A673 (cell line): ENCODE results near the gene LRTM2. TPM values are rescaled to one million over a fixed set of nuclear protein-coding genes. Genes with fewer than 3 reads are reported as not detected.

Source experiments
- BruUV-seq: library from RNA; stranded (reverse); fragments of 400-500 nt; replicated peaks from 2 replicates; lab custom pipeline; 2021; lab: Mats Ljungman, UMichigan
- CTCF ChIA-PET: fragments of 300-600 bp; sonication (Branson Sonifier 250); formaldehyde crosslinking; loops from one replicate; lab custom pipeline; 2022; ENCODE audit warnings: antibody characterized with exemption; lab: Charles Lee
- POLR2A ChIA-PET: fragments of 300-600 bp; sonication (Branson Sonifier 250); formaldehyde crosslinking; loops from one replicate; lab custom pipeline; 2022; ENCODE audit warnings: antibody characterized with exemption; ENCODE audit not compliant: low non-redundant PET; lab: Charles Lee
- DNase-seq: peaks from one replicate; pipeline ENCODE4 v3.0.0-alpha.2; 2015; ENCODE audit warnings: low spot score
- H3K27ac ChIP-seq: fragments of 200-600 bp; sonication (generic); 2 replicates; pipeline ENCODE4 v1.5.1; 2016; ENCODE audit warnings: mixed run types, low read depth, mild to moderate bottlenecking, mixed read lengths, antibody characterized with exemption, low read length; ENCODE audit not compliant: poor library complexity, severe bottlenecking
- H3K27me3 ChIP-seq: fragments of 200-600 bp; sonication (generic); replicated peaks from 2 replicates; pipeline ENCODE4 v1.6.1; 2017; ENCODE audit warnings: mixed run types, low read depth, mild to moderate bottlenecking, mixed read lengths, antibody characterized with exemption, low read length; ENCODE audit not compliant: insufficient read depth, poor library complexity
- H3K36me3 ChIP-seq: fragments of 200-600 bp; sonication (generic); 2 replicates; pipeline ENCODE4 v1.6.1; 2016; ENCODE audit warnings: mixed run types, mild to moderate bottlenecking, mixed read lengths, antibody characterized with exemption, low read length; ENCODE audit not compliant: insufficient read depth, poor library complexity, severe bottlenecking
- H3K4me1 ChIP-seq: fragments of 200-600 bp; sonication (generic); 2 replicates; pipeline ENCODE4 v1.6.1; 2017; ENCODE audit warnings: mixed run types, mild to moderate bottlenecking, mixed read lengths, antibody characterized with exemption, low read length; ENCODE audit not compliant: insufficient read depth, poor library complexity, severe bottlenecking
- H3K4me3 ChIP-seq: fragments of 200-600 bp; sonication (generic); 2 replicates; pipeline ENCODE4 v1.5.1; 2016; ENCODE audit warnings: low read depth, mixed run types, mild to moderate bottlenecking, mixed read lengths, low read length; ENCODE audit not compliant: poor library complexity, severe bottlenecking
- H3K9me3 ChIP-seq: fragments of 200-600 bp; sonication (generic); 2 replicates; pipeline ENCODE4 v1.6.1; 2016; ENCODE audit warnings: mixed run types, low read depth, mild to moderate bottlenecking, mixed read lengths, antibody characterized with exemption, low read length; ENCODE audit not compliant: poor library complexity, severe bottlenecking
- EZH2 ChIP-seq: fragments of 200-600 bp; sonication (generic); IDR thresholded peaks from 2 replicates; pipeline ENCODE4 v1.6.1; 2017; ENCODE audit warnings: borderline replicate concordance, low read depth, mild to moderate bottlenecking, mixed read lengths, antibody characterized with exemption, low read length; ENCODE audit not compliant: poor library complexity, severe bottlenecking
- intact Hi-C: fragments of 100-400 bp; cut with micrococcal nuclease; formaldehyde crosslinking; loops from one replicate; pipeline ENCODE4 v1.10.0; 2022; ENCODE audit not compliant: unreplicated experiment
- total RNA-seq: library from RNA; stranded (reverse); gene quantifications from 2 replicates; pipeline ENCODE4 v1.2.3, GENCODE V29; 2021
- TF ChIP-seq, protein P1 (sequence below): fragments of 300-800, 200-600 bp; sonication (generic); conservative IDR thresholded peaks from 2 replicates; pipeline ENCODE4 v1.5.1; 2017; ENCODE audit warnings: low read depth, mild to moderate bottlenecking, antibody characterized with exemption, low read length, moderate library complexity, mixed read lengths

The LRTM2 gene
- total RNA-seq, 1 experiment from 2014 or later: not detected

DNA sequence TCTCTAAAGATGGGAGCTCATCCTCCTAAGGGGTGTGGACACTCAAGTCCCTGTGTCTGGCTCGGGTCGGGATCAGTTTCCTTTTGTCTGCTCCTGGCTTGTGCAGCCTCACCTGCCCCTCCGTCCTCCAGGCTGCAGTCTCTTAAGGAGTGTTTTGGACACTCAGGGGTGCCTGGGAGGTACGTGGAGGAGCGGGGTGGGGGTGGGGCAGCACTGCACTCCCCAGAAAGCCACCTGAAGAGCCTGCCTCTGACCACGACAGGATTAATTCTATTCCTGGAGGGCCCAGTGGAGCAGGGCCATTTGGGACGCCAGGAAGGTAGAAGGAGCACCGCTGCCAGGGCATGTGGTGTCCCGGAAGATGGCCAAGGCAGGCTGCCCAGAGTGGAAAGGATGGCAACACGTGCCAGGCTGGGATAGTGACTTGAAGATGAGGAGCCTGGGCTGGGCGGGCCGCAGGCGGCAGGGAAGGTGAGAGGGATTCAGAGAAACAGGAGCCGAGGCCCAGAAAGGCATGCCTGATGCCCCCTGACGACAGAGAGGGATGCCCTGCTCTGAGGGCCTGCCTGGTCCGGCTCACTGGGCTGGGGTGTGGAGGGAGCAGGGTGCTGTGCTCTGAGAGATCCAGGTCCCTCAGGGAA lies 14.8 kb upstream of the LRTM2 start:
- no peak for DNase-seq
- CTCF ChIA-PET: no interaction called here
- Histone ChIP-seq H3K4me1 (no peaks in the 10 kb centered on the region), H3K36me3 (no peaks in the 10 kb centered on the region), H3K4me3 (no peak overlapping the region), H3K9me3 (no peaks in the 10 kb centered on the region), H3K27ac (no peak overlapping the region), H3K27me3 (no peaks in the 10 kb centered on the region)
- POLR2A ChIA-PET: no interaction called here
- TF ChIP-seq, protein P1, sequence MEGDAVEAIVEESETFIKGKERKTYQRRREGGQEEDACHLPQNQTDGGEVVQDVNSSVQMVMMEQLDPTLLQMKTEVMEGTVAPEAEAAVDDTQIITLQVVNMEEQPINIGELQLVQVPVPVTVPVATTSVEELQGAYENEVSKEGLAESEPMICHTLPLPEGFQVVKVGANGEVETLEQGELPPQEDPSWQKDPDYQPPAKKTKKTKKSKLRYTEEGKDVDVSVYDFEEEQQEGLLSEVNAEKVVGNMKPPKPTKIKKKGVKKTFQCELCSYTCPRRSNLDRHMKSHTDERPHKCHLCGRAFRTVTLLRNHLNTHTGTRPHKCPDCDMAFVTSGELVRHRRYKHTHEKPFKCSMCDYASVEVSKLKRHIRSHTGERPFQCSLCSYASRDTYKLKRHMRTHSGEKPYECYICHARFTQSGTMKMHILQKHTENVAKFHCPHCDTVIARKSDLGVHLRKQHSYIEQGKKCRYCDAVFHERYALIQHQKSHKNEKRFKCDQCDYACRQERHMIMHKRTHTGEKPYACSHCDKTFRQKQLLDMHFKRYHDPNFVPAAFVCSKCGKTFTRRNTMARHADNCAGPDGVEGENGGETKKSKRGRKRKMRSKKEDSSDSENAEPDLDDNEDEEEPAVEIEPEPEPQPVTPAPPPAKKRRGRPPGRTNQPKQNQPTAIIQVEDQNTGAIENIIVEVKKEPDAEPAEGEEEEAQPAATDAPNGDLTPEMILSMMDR: no peak
- no peak for TF ChIP-seq EZH2
- BruUV-seq: no TSS peak
- intact Hi-C loops: no loop called here

DNA sequence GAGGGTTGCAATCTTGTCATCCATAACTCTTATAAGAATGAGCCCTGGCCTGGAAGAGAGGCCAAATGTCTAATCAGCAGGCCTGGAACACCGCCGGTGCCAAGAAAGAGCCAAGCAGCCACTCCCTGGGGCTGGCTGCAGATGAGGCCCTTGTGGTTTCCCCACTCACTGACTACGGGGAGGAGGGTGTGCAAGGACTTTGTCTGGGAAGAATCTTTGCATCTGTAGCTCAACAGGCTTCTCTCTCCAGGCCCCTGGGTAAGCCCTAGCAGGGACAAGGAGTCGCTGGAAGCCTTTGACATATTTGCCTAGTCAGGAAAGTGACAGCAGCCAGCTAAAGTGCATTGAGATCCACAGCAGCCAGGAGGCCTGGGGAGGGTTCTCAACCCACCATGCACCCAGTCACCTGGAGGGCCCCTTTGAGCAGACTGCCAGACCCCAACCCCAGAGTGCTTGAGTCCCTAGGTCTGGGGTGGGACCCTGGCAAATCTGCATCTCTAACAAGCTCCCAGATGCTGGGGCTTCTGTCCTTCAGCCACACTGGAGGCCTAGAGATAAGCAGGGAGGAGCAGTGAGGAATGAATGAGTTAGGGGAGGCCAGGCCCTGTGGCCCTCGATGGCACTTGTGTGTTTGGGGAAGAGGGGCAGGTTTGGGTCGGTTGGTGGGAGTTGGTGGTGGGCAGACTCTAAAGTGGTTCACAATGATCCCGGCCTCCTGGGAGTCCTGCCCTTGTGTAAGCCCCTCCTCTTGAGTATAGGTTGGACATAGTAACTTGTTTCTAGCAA lies 13.9 kb upstream of the LRTM2 start:
- no TSS peak for BruUV-seq
- Histone ChIP-seq H3K36me3 (no peaks in the 10 kb centered on the region), H3K4me1 (no peaks in the 10 kb centered on the region), H3K4me3 (no peak overlapping the region), H3K9me3 (no peaks in the 10 kb centered on the region), H3K27me3 (no peaks in the 10 kb centered on the region), H3K27ac (no peak overlapping the region)
- ChIA-PET POLR2A (no interaction called here), CTCF (no interaction called here)
- TF ChIP-seq EZH2: no peak
- TF ChIP-seq, protein P1: no peak
- intact Hi-C loops: no loop called here
- no peak for DNase-seq

DNA sequence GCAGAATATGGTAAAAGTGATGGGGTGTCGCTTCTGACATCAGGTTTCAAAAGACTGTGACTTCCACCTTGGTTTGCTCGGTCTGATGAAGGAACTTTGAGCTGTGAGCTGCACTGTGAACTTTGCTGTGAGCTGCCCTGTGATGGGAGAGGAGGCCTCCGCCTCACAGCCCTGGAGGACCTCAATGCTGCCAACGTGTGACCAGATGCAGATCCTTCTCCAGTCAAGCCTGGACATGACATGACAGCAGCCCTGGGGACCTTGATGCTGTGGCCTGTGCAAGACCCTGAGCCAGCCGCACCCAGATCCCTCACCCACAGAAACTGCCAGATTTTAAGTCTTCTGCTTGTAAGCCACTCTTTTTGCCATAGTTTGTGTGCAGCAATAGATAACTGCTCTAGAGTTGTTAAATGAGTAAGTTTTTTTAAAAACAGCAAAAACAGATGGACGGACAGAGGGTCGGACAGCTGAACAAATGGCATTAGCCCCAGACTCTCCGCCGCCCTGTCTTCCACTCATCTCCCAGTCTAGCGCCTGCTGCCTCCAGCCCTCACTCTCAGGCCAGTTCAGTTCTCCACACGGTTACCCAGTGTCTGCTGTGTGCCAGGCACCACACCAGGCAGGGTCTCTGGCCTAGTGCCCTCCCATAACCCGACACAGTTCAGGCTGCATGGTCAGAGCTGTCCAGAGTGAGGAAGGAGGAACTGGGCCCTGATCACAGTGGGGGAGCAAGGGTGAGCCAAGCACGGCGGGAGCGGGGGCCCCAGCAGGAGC lies 13.1 kb upstream of the LRTM2 start:
- H3K9me3 ChIP-seq: no peaks in the 10 kb centered on the region
- no peak overlapping the region for H3K4me3 ChIP-seq
- no peaks in the 10 kb centered on the region for H3K27me3 ChIP-seq
- ChIA-PET POLR2A (no interaction called here), CTCF (no interaction called here)
- intact Hi-C loops: no loop called here
- no peaks in the 10 kb centered on the region for H3K4me1 ChIP-seq
- TF ChIP-seq, protein P1: no peak
- no peak for TF ChIP-seq EZH2
- DNase-seq: no peak
- no peak overlapping the region for H3K27ac ChIP-seq
- no TSS peak for BruUV-seq
- no peaks in the 10 kb centered on the region for H3K36me3 ChIP-seq
